Fibroblast of pulmonary artery (primary cell): ENCODE measurements around the gene CAMTA1.

Experiments used
- DNase-seq: peaks from one replicate; pipeline ENCODE4 v3.0.0-alpha.2; 2010; ENCODE audit warnings: low read depth
- H3K4me3 ChIP-seq: replicated peaks from 2 replicates; pipeline ENCODE4 v1.5.1; 2011; ENCODE audit warnings: low read depth, mild to moderate bottlenecking, control low read depth, low read length, moderate library complexity
- CTCF ChIP-seq: IDR thresholded peaks from 2 replicates; pipeline ENCODE4 v1.5.1; 2011; ENCODE audit warnings: mild to moderate bottlenecking, control low read depth, low read length, inconsistent platforms; ENCODE audit errors: missing control alignments

The CAMTA1 gene

DNA sequence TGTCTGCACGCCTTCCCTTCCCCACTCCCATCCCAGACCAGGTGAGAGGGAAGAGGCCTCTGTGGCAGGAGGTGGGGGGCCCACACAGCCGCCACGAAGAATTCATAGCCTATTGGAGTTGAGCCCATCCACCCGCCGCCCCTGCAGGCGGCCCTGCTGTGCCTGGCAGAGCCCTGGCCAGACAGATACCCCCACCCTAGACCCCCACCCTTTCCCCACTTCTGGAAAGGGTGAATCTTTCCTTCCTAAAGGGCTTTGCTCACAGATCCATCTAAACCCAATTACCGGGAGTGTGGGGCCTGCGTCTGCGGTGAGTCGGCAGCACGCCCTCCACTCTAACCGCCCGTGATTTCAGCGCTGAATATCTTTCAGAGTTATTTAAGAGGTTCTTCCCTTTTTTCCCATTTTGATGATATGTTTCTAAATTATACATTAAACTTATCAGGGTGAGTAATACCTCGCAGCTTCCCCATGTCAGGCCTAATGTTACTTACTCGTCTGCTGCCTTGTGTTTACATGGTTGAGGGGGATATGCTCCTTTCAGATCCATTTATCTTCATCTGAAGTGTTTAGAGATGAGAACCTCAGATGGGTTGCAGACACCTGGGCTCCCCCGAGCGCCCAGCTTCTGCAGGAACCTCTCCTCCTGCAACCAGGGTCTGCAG lies 802.0 kb downstream of the CAMTA1 start:
- TF ChIP-seq CTCF, result no peak
- no peak for DNase-seq
- H3K4me3 ChIP-seq, result no peak overlapping the region

- no peak for TF ChIP-seq CTCF
- DNase-seq, result no peak
- H3K4me3 ChIP-seq, result no peak overlapping the region
Measured at GRCh38 chr1:7587773-7588456, 802.7 kb downstream of the CAMTA1 start.

- TF ChIP-seq CTCF, result no peak
Measured at GRCh38 chr1:7588457-7588827, 803.2 kb downstream of the CAMTA1 start.

GRCh38 chr1:7589080-7589735 lies 804.0 kb downstream of the CAMTA1 start:
- no peak for DNase-seq
- no peak overlapping the region for H3K4me3 ChIP-seq
- no peak for TF ChIP-seq CTCF

More at GRCh38 chr1:7588457-7588827, 803.2 kb downstream of the CAMTA1 start:
- H3K4me3 ChIP-seq, result no peak overlapping the region
- no peak for DNase-seq

DNA sequence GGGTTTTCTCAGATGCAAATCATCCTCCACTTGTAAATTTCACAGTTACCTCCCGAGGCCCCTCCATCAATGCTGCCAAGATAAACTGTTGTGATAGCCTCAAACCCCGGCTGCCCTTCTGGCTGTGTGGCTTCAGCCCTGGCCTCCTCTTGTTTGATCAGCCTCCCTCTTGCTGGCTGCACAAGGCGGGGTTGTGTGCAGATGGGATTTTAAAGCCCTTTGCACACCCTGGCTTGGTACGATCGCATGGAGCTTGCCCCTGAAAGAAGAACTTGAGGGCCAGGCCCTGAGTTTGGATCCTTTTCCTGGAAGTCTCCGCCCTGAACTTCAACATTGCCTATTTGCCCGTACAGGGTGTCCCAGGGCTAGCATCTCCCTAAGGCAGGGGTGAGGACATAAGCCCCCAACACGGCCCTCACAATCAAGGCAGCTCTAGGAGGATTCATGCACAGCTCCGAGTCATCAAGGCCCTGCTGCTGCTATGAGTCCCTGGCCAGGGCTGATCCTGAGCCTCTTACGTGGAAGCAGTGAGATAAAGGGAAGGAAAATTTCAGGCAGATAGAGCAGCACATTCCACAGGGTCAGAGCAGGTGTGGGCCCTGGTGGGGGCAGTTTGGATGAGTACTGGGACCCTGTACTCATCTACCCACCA lies 804.6 kb downstream of the CAMTA1 start:
- H3K4me3 ChIP-seq, result no peak overlapping the region
- no peak for TF ChIP-seq CTCF
- no peak for DNase-seq

DNA sequence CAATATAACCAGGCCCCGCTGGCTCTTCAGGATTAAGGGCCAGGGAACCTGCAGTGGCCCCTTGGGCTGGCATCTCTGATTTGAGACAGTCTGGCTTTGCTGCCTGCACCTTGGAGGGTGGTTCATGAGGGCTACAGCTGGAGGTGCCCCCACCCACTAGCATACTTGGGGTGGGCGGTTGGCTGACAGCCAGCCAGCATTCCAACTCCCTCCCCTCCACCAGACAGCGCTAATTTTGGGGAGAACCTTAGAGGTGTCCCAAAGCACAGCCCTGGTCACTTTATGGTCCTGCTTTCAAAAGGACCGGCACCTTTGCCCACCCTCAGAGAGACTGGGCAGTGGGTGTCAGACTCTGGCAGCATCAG lies 805.2 kb downstream of the CAMTA1 start:
- no peak for TF ChIP-seq CTCF
- DNase-seq, result no peak

More for the DNA sequence above, 805.2 kb downstream of the CAMTA1 start:
- H3K4me3 ChIP-seq, result no peak overlapping the region
